Trophoblast cell (in vitro differentiated cells and primary cell): ENCODE measurements around the gene VCAN.

ENCODE experiments used
- DNase-seq, 2 donors: peaks; one replicate each; pipeline ENCODE4 v3.0.0-alpha.2; 2016
- H2AFZ ChIP-seq: 2 replicates; pipeline ENCODE4 v1.6.1; 2013; ENCODE audit warnings: low read length, moderate library complexity, mild to moderate bottlenecking; ENCODE audit not compliant: insufficient read depth, poor library complexity
- H2AK5ac ChIP-seq: 2 replicates; pipeline ENCODE4 v1.6.1; 2013; ENCODE audit warnings: mild to moderate bottlenecking, low read length
- H2BK120ac ChIP-seq: 2 replicates; pipeline ENCODE4 v1.6.1; 2013; ENCODE audit warnings: low read length, mild to moderate bottlenecking, moderate library complexity; ENCODE audit not compliant: insufficient read depth, poor library complexity
- H2BK12ac ChIP-seq: 2 replicates; pipeline ENCODE4 v1.6.1; 2013; ENCODE audit warnings: mild to moderate bottlenecking, low read length, moderate library complexity
- H2BK5ac ChIP-seq: 2 replicates; pipeline ENCODE4 v1.6.1; 2013; ENCODE audit warnings: low read length, low read depth, moderate library complexity, mild to moderate bottlenecking; ENCODE audit not compliant: poor library complexity
- H3K14ac ChIP-seq: 2 replicates; pipeline ENCODE4 v1.6.1; 2013; ENCODE audit warnings: mild to moderate bottlenecking, low read length
- H3K18ac ChIP-seq: 2 replicates; pipeline ENCODE4 v1.6.1; 2013; ENCODE audit warnings: mild to moderate bottlenecking, low read length
- H3K23ac ChIP-seq: 2 replicates; pipeline ENCODE4 v1.6.1; 2013; ENCODE audit warnings: low read length
- H3K27ac ChIP-seq: 2 replicates; pipeline ENCODE4 v1.5.1; 2013; ENCODE audit warnings: low read depth, mild to moderate bottlenecking, inconsistent platforms, low read length, moderate library complexity
- H3K27me3 ChIP-seq: 2 replicates; pipeline ENCODE4 v1.6.1; 2013; ENCODE audit warnings: inconsistent platforms, mild to moderate bottlenecking, low read length, moderate library complexity; ENCODE audit not compliant: insufficient read depth
- H3K36me3 ChIP-seq, 2 experiments: 1 replicate in 1 of 2; 2 replicates in 1 of 2; pipeline ENCODE4 v1.6.1; 2013; ENCODE audit warnings: low read length in 2 of 2, mild to moderate bottlenecking in 2 of 2, moderate library complexity in 1 of 2; ENCODE audit not compliant: insufficient read depth in 2 of 2, control insufficient read depth in 1 of 2
- H3K4ac ChIP-seq: 2 replicates; pipeline ENCODE4 v1.6.1; 2013; ENCODE audit warnings: low read depth, mild to moderate bottlenecking, low read length, moderate library complexity
- H3K4me1 ChIP-seq, 2 experiments: 1 replicate in 1 of 2; 2 replicates in 1 of 2; pipeline ENCODE4 v1.6.1; 2013; ENCODE audit warnings: low read length in 2 of 2, mild to moderate bottlenecking in 2 of 2, moderate library complexity in 1 of 2; ENCODE audit not compliant: insufficient read depth in 2 of 2, control insufficient read depth in 1 of 2
- H3K4me2 ChIP-seq: 2 replicates; pipeline ENCODE4 v1.6.1; 2013; ENCODE audit warnings: inconsistent platforms, mild to moderate bottlenecking, low read length, moderate library complexity
- H3K4me3 ChIP-seq: 2 replicates; pipeline ENCODE4 v1.5.1; 2013; ENCODE audit warnings: mild to moderate bottlenecking, low read depth, low read length, inconsistent platforms
- H3K79me1 ChIP-seq: one replicate; pipeline ENCODE4 v1.6.1; 2013; ENCODE audit warnings: low read length
- H3K79me2 ChIP-seq: 2 replicates; pipeline ENCODE4 v1.6.1; 2013; ENCODE audit warnings: low read length, mild to moderate bottlenecking; ENCODE audit not compliant: control insufficient read depth, insufficient read depth, poor library complexity
- H3K9ac ChIP-seq: 2 replicates; pipeline ENCODE4 v1.6.1; 2013; ENCODE audit warnings: mild to moderate bottlenecking, low read length
- H3K9me3 ChIP-seq: 2 replicates; pipeline ENCODE4 v1.6.1; 2013; ENCODE audit warnings: low read depth, mild to moderate bottlenecking, control low read depth, inconsistent platforms, low read length; ENCODE audit not compliant: insufficient read depth
- H4K12ac ChIP-seq: 2 replicates; pipeline ENCODE4 v1.6.1; 2013; ENCODE audit warnings: low read depth, mild to moderate bottlenecking, low read length, moderate library complexity
- H4K8ac ChIP-seq: 2 replicates; pipeline ENCODE4 v1.6.1; 2013; ENCODE audit warnings: low read depth, mild to moderate bottlenecking, low read length, moderate library complexity
- H4K91ac ChIP-seq: one replicate; pipeline ENCODE4 v1.6.1; 2013; ENCODE audit warnings: low read depth, mild to moderate bottlenecking, low read length, moderate library complexity
- WGBS: extraction: QIAGEN DNeasy Blood & Tissue Kit; methylation state at CpG from one replicate; pipeline ENCODE4 v1.1.7; 2013; ENCODE audit warnings: missing lambda C conversion rate; ENCODE audit not compliant: insufficient read length, insufficient coverage; ENCODE audit errors: extremely low coverage; 5-methylcytosine and 5-hydroxymethylcytosine counted together

The VCAN gene

DNA sequence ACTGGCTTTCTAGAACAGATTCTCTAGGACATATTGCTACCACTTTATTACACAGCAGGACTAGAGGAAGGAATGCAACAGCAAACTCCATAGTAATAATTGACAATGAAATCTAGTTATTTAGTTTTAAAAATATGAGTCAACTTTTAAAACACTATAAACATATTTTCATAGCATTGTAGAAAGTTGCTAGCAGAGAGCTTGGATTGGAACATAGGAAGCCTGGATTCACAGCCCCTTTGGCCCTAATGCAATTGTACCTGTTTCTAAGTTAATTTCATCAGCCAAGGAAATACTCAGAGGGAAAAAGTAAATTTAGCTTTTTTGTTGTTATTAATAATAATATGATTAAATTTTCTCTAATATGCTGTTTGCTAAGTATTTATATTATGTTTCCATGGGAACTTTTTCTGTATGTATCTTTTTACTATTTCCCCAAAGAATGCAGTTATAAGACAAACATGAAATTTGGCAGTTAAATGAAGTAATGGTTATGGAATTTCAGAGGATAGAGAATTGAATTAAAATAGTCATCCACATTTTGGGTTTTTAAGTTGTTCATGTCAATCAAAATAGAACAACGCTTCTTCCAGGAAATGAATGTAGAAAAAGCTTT lies 45.6 kb downstream of the VCAN start:
- no CpG with 5 or more reads among the region's 1 CpG for WGBS

DNA sequence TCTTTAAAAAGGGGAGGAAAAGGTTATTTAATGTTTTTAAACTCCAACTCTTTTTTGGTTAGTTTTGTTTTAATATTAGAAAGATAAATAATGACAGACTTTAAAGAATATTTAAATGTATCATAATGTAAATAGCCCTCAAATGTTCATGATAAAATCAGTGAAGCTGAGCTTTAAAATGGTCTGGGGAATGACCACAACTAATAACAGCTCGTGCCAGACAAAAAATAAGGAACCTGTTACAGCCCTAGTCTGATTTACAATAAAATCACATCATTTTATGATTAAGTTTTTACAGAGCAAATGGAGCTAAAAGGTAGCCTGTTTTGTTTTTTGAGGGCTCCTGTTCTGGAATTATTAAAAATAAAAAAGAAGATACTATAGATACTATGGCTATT lies 46.1 kb downstream of the VCAN start:
- H3K9ac ChIP-seq = no peak overlapping the region
- H3K4ac ChIP-seq = no peak overlapping the region
- H2AK5ac ChIP-seq = no peak overlapping the region
- H3K27me3 ChIP-seq = no peaks in the 10 kb centered on the region
- no peaks in the 10 kb centered on the region for H3K4me1 ChIP-seq
- DNase-seq = no peak
- no peak overlapping the region for H2BK120ac ChIP-seq
- no peaks in the 10 kb centered on the region for H3K79me1 ChIP-seq
- no peak overlapping the region for H3K27ac ChIP-seq
- no peak overlapping the region for H2BK5ac ChIP-seq
- H2BK12ac ChIP-seq = no peak overlapping the region
- no peak overlapping the region for H3K23ac ChIP-seq
- no peak overlapping the region for H4K8ac ChIP-seq
- H3K9me3 ChIP-seq = no peaks in the 10 kb centered on the region
- no peaks in the 10 kb centered on the region for H3K36me3 ChIP-seq
- H3K14ac ChIP-seq = no peak overlapping the region
- no peak overlapping the region for H2AFZ ChIP-seq
- WGBS = no CpG with 5 or more reads among the region's 1 CpG
- H4K91ac ChIP-seq = no peak overlapping the region
- H4K12ac ChIP-seq = no peak overlapping the region
- H3K4me2 ChIP-seq = no peak overlapping the region
- no peak overlapping the region for H3K4me3 ChIP-seq
- H3K79me2 ChIP-seq = no peaks in the 10 kb centered on the region
- no peak overlapping the region for H3K18ac ChIP-seq

More for the DNA sequence above, 45.6 kb downstream of the VCAN start:
- H3K4ac ChIP-seq = no peak overlapping the region
- H3K36me3 ChIP-seq = no peaks in the 10 kb centered on the region
- no peak overlapping the region for H3K9ac ChIP-seq
- no peaks in the 10 kb centered on the region for H3K79me2 ChIP-seq
- H3K9me3 ChIP-seq = no peaks in the 10 kb centered on the region
- no peaks in the 10 kb centered on the region for H3K79me1 ChIP-seq
- peak in 1 of 2 donors; percentile 21 for DNase-seq
- no peak overlapping the region for H4K12ac ChIP-seq
- H3K23ac ChIP-seq = no peak overlapping the region
- H3K4me1 ChIP-seq = peaks cover 0 to under 1% of the 10 kb centered on the region in 2 experiments
- H2AFZ ChIP-seq = no peak overlapping the region
- H3K27me3 ChIP-seq = no peaks in the 10 kb centered on the region
- H2BK12ac ChIP-seq = no peak overlapping the region
- no peak overlapping the region for H2AK5ac ChIP-seq
- H2BK120ac ChIP-seq = no peak overlapping the region
- H3K14ac ChIP-seq = no peak overlapping the region
- no peak overlapping the region for H3K4me2 ChIP-seq
- H2BK5ac ChIP-seq = no peak overlapping the region
- no peak overlapping the region for H3K4me3 ChIP-seq
- H3K27ac ChIP-seq = no peak overlapping the region
- H4K91ac ChIP-seq = no peak overlapping the region
- no peak overlapping the region for H4K8ac ChIP-seq
- no peak overlapping the region for H3K18ac ChIP-seq

DNA sequence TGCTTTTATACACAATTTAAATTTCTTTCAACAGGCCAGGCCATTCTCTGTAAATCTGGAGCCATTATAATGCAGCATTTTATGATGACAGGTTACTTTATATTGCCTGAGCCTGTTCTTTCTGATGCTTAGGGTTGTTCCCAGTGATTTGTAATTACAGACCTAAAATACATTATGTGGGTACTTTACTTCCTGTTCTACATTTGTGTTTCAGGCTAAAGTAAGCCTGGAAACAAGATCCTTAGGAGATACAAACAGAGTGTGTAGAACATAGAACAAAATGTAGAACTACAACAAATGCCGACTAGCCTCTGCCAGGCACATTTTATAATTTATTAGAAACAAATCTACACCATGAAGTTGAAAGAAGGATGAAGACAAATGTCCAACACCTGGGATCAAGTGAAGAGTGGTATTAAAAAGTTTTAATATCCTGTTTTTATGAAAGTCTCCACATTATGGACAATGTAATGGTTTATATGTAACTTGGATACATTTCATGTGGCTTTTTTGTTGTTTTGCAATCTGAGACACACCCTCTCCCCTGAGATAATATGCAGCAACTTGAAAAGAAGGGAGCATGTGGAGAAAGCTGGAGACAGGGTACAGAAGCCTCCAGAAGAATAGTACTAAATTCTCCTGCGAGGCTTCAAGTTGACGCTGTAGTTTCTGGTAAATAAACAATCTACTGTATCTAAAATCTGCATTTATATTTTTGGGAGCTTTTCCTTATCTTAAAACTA lies 46.9 kb downstream of the VCAN start:
- H4K91ac ChIP-seq = no peak overlapping the region
- H3K79me1 ChIP-seq = no peaks in the 10 kb centered on the region
- H2AFZ ChIP-seq = no peak overlapping the region
- H3K23ac ChIP-seq = no peak overlapping the region
- H3K14ac ChIP-seq = no peak overlapping the region
- H3K4me3 ChIP-seq = no peak overlapping the region
- H2BK120ac ChIP-seq = no peak overlapping the region
- H3K18ac ChIP-seq = no peak overlapping the region
- no peak overlapping the region for H4K12ac ChIP-seq
- no peak for DNase-seq
- no peaks in the 10 kb centered on the region for H3K36me3 ChIP-seq
- WGBS = no CpG with 5 or more reads among the region's 3 CpGs
- no peak overlapping the region for H2BK5ac ChIP-seq
- H3K4me2 ChIP-seq = no peak overlapping the region
- H2BK12ac ChIP-seq = no peak overlapping the region
- H3K9ac ChIP-seq = no peak overlapping the region
- no peak overlapping the region for H2AK5ac ChIP-seq
- no peaks in the 10 kb centered on the region for H3K27me3 ChIP-seq
- H3K4me1 ChIP-seq = no peaks in the 10 kb centered on the region
- H3K79me2 ChIP-seq = no peaks in the 10 kb centered on the region
- no peak overlapping the region for H4K8ac ChIP-seq
- no peak overlapping the region for H3K27ac ChIP-seq
- no peak overlapping the region for H3K4ac ChIP-seq
- H3K9me3 ChIP-seq = no peaks in the 10 kb centered on the region

DNA sequence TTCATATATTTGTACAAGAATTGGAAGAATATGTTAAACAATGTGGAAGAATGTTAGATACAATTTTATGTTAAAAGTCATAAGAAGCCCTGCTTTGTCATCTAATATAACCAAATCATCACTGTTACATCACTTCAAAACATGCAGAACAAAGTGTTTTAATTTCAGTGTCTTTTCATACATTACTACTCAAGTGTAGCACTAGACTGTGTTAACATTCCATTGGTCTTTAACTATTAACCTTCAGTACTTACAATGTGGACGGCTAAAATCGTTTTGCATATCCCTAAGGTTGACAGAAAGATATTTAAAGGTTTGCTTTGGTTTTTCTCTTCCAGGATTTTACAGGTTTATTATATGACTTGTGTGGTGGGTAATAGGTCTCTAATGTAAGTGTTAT lies 50.9 kb downstream of the VCAN start:
- no peak overlapping the region for H3K18ac ChIP-seq
- H2BK120ac ChIP-seq = no peak overlapping the region
- no CpG with 5 or more reads among the region's 2 CpGs for WGBS

More for the DNA sequence above, 50.9 kb downstream of the VCAN start:
- Histone ChIP-seq H3K14ac (no peak overlapping the region), H2BK5ac (no peak overlapping the region), H2AFZ (no peak overlapping the region), H3K4me2 (no peak overlapping the region), H4K12ac (no peak overlapping the region), H3K4me1 (no peaks in the 10 kb centered on the region), H3K23ac (no peak overlapping the region), H3K4me3 (no peak overlapping the region), H3K9ac (no peak overlapping the region), H3K79me2 (no peaks in the 10 kb centered on the region), H3K27ac (no peak overlapping the region), H4K8ac (no peak overlapping the region), H3K9me3 (no peaks in the 10 kb centered on the region), H3K27me3 (no peaks in the 10 kb centered on the region), H3K79me1 (no peaks in the 10 kb centered on the region), H2AK5ac (no peak overlapping the region), H3K36me3 (no peaks in the 10 kb centered on the region), H2BK12ac (no peak overlapping the region), H4K91ac (no peak overlapping the region), H3K4ac (no peak overlapping the region)
- DNase-seq = no peak
